Neural cell (in vitro differentiated cells): ENCODE measurements around the gene VAV3. TPM values are rescaled to one million over a fixed set of nuclear protein-coding genes. Genes with fewer than 3 reads are reported as not detected.

Source experiments
- H2AFZ ChIP-seq: fragments of 200-600, 300-800 bp; sonication (generic), shearing (Covaris generic); 2 replicates; pipeline ENCODE4 v1.6.0; 2014; ENCODE audit warnings: low read depth, mild to moderate bottlenecking, antibody characterized with exemption, low read length, moderate library complexity
- H3F3A ChIP-seq: fragments of 200-600 bp; shearing (Covaris generic); 2 replicates; pipeline ENCODE4 v1.6.1; 2016; ENCODE audit warnings: mild to moderate bottlenecking, moderate library complexity, mixed read lengths, antibody characterized with exemption, low read length; ENCODE audit not compliant: insufficient read depth, poor library complexity, severe bottlenecking
- H3K27ac ChIP-seq: fragments of 200-600, 300-800 bp; sonication (generic), shearing (Covaris generic); 2 replicates; pipeline ENCODE4 v1.5.1; 2014; ENCODE audit warnings: mild to moderate bottlenecking, low read length, moderate library complexity
- H3K27me3 ChIP-seq: fragments of 300-800, 200-600 bp; sonication (generic), shearing (Covaris generic); 2 replicates; pipeline ENCODE4 v1.6.0; 2014; ENCODE audit warnings: mild to moderate bottlenecking, low read depth, low read length, moderate library complexity; ENCODE audit not compliant: insufficient read depth
- H3K36me3 ChIP-seq: fragments of 300-800, 200-600 bp; sonication (generic), shearing (Covaris generic); 2 replicates; pipeline ENCODE4 v1.5.1; 2014; ENCODE audit warnings: mild to moderate bottlenecking, antibody characterized with exemption, low read length, moderate library complexity; ENCODE audit not compliant: insufficient read depth
- H3K4me2 ChIP-seq: fragments of 300-800, 200-600 bp; sonication (generic), shearing (Covaris generic); 2 replicates; pipeline ENCODE4 v1.6.0; 2014; ENCODE audit warnings: mild to moderate bottlenecking, low read length
- H3K4me3 ChIP-seq: fragments of 300-800, 200-600 bp; sonication (generic), shearing (Covaris generic); 2 replicates; pipeline ENCODE4 v1.5.1; 2014; ENCODE audit warnings: mild to moderate bottlenecking, low read length, moderate library complexity
- H3K79me2 ChIP-seq: fragments of 200-600 bp; shearing (Covaris generic); replicated peaks from 2 replicates; pipeline ENCODE4 v1.6.0; 2014; ENCODE audit warnings: mild to moderate bottlenecking, low read length, moderate library complexity; ENCODE audit not compliant: insufficient read depth
- H3K9ac ChIP-seq: fragments of 300-800, 200-600 bp; sonication (generic), shearing (Covaris generic); 2 replicates; pipeline ENCODE4 v1.6.1; 2016; ENCODE audit warnings: mild to moderate bottlenecking, low read length, mixed read lengths
- H3K9me2 ChIP-seq: fragments of 200-600 bp; shearing (Covaris generic); 2 replicates; pipeline ENCODE4 v1.6.1; 2016; ENCODE audit warnings: mild to moderate bottlenecking, low read length, mixed read lengths; ENCODE audit not compliant: insufficient read depth
- H3K9me3 ChIP-seq: fragments of 200-600, 300-800 bp; sonication (generic), shearing (Covaris generic); 2 replicates; pipeline ENCODE4 v1.6.1; 2016; ENCODE audit warnings: mild to moderate bottlenecking, mixed run types, low read length, moderate library complexity, mixed read lengths
- H4K20me1 ChIP-seq: fragments of 200-600 bp; shearing (Covaris generic); 2 replicates; pipeline ENCODE4 v1.6.1; 2016; ENCODE audit warnings: mild to moderate bottlenecking, mixed run types; ENCODE audit not compliant: insufficient read depth
- CTCF ChIP-seq: fragments of 450-650 bp; IDR thresholded peaks from 2 replicates; pipeline ENCODE4 v1.5.1; 2014; ENCODE audit warnings: antibody characterized with exemption, mild to moderate bottlenecking, moderate library complexity; ENCODE audit not compliant: poor library complexity, severe bottlenecking
- EP300 ChIP-seq: fragments of 450-650 bp; conservative IDR thresholded peaks from 2 replicates; pipeline ENCODE4 v1.6.1; 2014; ENCODE audit warnings: antibody characterized with exemption, mild to moderate bottlenecking, moderate library complexity; ENCODE audit not compliant: poor library complexity, severe bottlenecking
- EZH2 ChIP-seq: fragments of 200-600, 300-800 bp; shearing (Covaris generic), sonication (generic); IDR thresholded peaks from 2 replicates; pipeline ENCODE4 v1.6.1; 2014; ENCODE audit warnings: antibody characterized with exemption, low read length, borderline replicate concordance, mild to moderate bottlenecking; ENCODE audit not compliant: insufficient read depth, poor library complexity, severe bottlenecking
- MXI1 ChIP-seq: fragments of 450-650 bp; conservative IDR thresholded peaks from 2 replicates; pipeline ENCODE4 v1.6.1; 2014; ENCODE audit warnings: antibody characterized with exemption, mild to moderate bottlenecking; ENCODE audit not compliant: poor library complexity, severe bottlenecking
- POLR2AphosphoS5 ChIP-seq: IDR thresholded peaks from 2 replicates; pipeline ENCODE4 v1.6.1; 2012
- RAD21 ChIP-seq: fragments of 450-650 bp; conservative IDR thresholded peaks from 2 replicates; pipeline ENCODE4 v1.6.1; 2014; ENCODE audit warnings: antibody characterized with exemption, mild to moderate bottlenecking, moderate library complexity
- REST ChIP-seq: IDR thresholded peaks from 2 replicates; pipeline ENCODE4 v1.6.1; 2012; ENCODE audit warnings: borderline replicate concordance
- SMC3 ChIP-seq: fragments of 450-650 bp; conservative IDR thresholded peaks from 2 replicates; pipeline ENCODE4 v1.6.1; 2014; ENCODE audit warnings: antibody characterized with exemption, mild to moderate bottlenecking, moderate library complexity; ENCODE audit not compliant: poor library complexity
- TAF1 ChIP-seq: IDR thresholded peaks from 2 replicates; pipeline ENCODE4 v1.6.1; 2012; ENCODE audit warnings: low read depth
- polyA plus RNA-seq: library from polyadenylated mRNA; depleted of rRNA; stranded (reverse); fragments of >200 nt; gene quantifications from 2 replicates; pipeline ENCODE4 v1.2.3, GENCODE V29; 2014

The VAV3 gene
- polyA plus RNA-seq, 1 donor from 2014 or later, result 7.6 TPM

- Histone ChIP-seq H3K9me2 (no peaks in the 10 kb centered on the region), H3K36me3 (no peaks in the 10 kb centered on the region), H3K4me3 (no peak overlapping the region), H3K4me2 (no peak overlapping the region), H4K20me1 (no peaks in the 10 kb centered on the region), H3F3A (no peaks in the 10 kb centered on the region), H3K9ac (no peak overlapping the region), H2AFZ (no peak overlapping the region), H3K27me3 (no peaks in the 10 kb centered on the region), H3K27ac (no peak overlapping the region), H3K79me2 (no peaks in the 10 kb centered on the region), H3K9me3 (no peaks in the 10 kb centered on the region)
- TF ChIP-seq SMC3 (no peak), EZH2 (no peak), POLR2AphosphoS5 (no peak), REST (no peak), EP300 (no peak), MXI1 (no peak), TAF1 (no peak), RAD21 (no peak), CTCF (no peak)
Observed at GRCh38 chr1:107555578-107555977, 409.4 kb downstream of the VAV3 start.

GRCh38 chr1:107552781-107553180 is 412.2 kb downstream of the VAV3 start:
- no peaks in the 10 kb centered on the region for H3K36me3 ChIP-seq
- no peak overlapping the region for H3K27ac ChIP-seq
- no peak overlapping the region for H3K4me3 ChIP-seq
- H4K20me1 ChIP-seq, result no peaks in the 10 kb centered on the region
- no peaks in the 10 kb centered on the region for H3K27me3 ChIP-seq
- H3K79me2 ChIP-seq, result no peaks in the 10 kb centered on the region
- H2AFZ ChIP-seq, result no peak overlapping the region
- no peaks in the 10 kb centered on the region for H3K9me3 ChIP-seq
- no peaks in the 10 kb centered on the region for H3K9me2 ChIP-seq
- no peaks in the 10 kb centered on the region for H3F3A ChIP-seq
- no peak for TF ChIP-seq TAF1
- TF ChIP-seq CTCF, result no peak
- TF ChIP-seq SMC3, result no peak
- TF ChIP-seq RAD21, result no peak
- TF ChIP-seq EP300, result no peak
- TF ChIP-seq REST, result no peak
- TF ChIP-seq EZH2, result no peak
- no peak for TF ChIP-seq MXI1
- no peak for TF ChIP-seq POLR2AphosphoS5
- H3K4me2 ChIP-seq, result no peak overlapping the region
- H3K9ac ChIP-seq, result no peak overlapping the region
